Astrocyte (in vitro differentiated cells and primary cell): ENCODE measurements around the gene PRG3.

Experiments used
- CTCF ChIP-seq: IDR thresholded peaks from 2 replicates; pipeline ENCODE4 v1.5.1; 2011; ENCODE audit warnings: low read depth, mild to moderate bottlenecking, inconsistent platforms, low read length, moderate library complexity; ENCODE audit not compliant: insufficient read depth
- EZH2 ChIP-seq: IDR thresholded peaks from 2 replicates; pipeline ENCODE4 v1.6.1; 2012; ENCODE audit warnings: mild to moderate bottlenecking, low read length, inconsistent platforms; ENCODE audit not compliant: insufficient read depth

GRCh38 chr11:57363131-57364080 lies 17.5 kb downstream of the PRG3 start:
- no peak for TF ChIP-seq CTCF
- TF ChIP-seq EZH2 = no peak
